ENCODE data around the gene DPYSL3. TPM values are rescaled to one million over a fixed set of nuclear protein-coding genes. Genes with fewer than 3 reads are reported as not detected.

Gene DPYSL3
- total RNA-seq, 1 experiment from 2014 or later: 17.2 TPM

DNA sequence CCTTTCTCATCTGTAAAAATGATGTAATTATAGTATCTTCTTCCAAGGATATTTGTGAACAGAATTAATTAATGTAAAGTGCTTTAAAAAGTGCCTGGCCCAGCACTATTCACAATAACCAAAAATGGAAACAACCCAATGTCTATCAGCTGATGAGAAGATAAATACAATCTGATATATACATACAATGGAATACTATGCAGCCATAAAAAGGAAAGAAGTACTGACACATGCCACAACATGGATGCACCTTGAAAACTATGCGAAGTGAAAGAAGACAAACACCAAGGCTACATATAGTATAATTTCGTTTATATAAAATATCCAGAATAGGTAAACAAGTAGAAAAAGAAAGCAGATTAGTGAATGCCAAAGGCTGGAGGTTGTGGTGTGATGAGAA is 24.1 kb downstream of the DPYSL3 start:
- H2AFZ ChIP-seq (ENCODE audit: low read depth, low read length, poor library complexity, severe bottlenecking): no peak overlapping the region
- no peaks in the 10 kb centered on the region for H3K9me3 ChIP-seq (ENCODE audit: control insufficient read depth in 1 of 2, insufficient read depth in 1 of 2, low read depth in 1 of 2, low read length in 2 of 2)
- intact Hi-C loops (cut with micrococcal nuclease): no loop called here
- ChIA-PET CTCF (interaction anchor here (1.3 kb wide), 1 partner anchor 21 kb away, joined by 3 read pairs; no protein-coding TSS in a partner anchor), RAD21 (ENCODE audit: low non-redundant PET in 1 of 2, low total read pairs in 2 of 2, uncharacterized antibody in 2 of 2, unreplicated experiment in 2 of 2) (interaction anchor here in 1 of 2 experiments (0.8 kb wide), 1 partner anchor 92 kb away, joined by 3 read pairs; no protein-coding TSS in a partner anchor), POLR2A (no interaction called here)
- H3K27me3 ChIP-seq (ENCODE audit: insufficient read depth, low read length): no peaks in the 10 kb centered on the region
- H3K36me3 ChIP-seq (ENCODE audit: control insufficient read depth in 1 of 2, insufficient read depth in 2 of 2, low read length in 2 of 2): no peaks in the 10 kb centered on the region
- ATAC-seq: no peak
- H3K9ac ChIP-seq (ENCODE audit: low read length): no peak overlapping the region
- no peak overlapping the region for H3K4me2 ChIP-seq (ENCODE audit: low read length)
- no peaks in the 10 kb centered on the region for H4K20me1 ChIP-seq (ENCODE audit: insufficient read depth)
- H3K4me1 ChIP-seq (ENCODE audit: control insufficient read depth in 1 of 2, insufficient read depth in 2 of 2, low read length in 2 of 2): no peaks in the 10 kb centered on the region
- no peaks in the 10 kb centered on the region for H3K9me2 ChIP-seq (ENCODE audit: insufficient read depth)
- no peak for DNase-seq (ENCODE audit: low read depth, low spot score)
- no peaks in the 10 kb centered on the region for H3K79me2 ChIP-seq (ENCODE audit: insufficient read depth, low read length)
- H3K27ac ChIP-seq (ENCODE audit: low read depth, low read length): no peak overlapping the region
- no TSS peak for BruUV-seq (replicated peaks)
- TF ChIP-seq ZNF274 (IDR thresholded peaks at IDR 0.05; ENCODE audit: low read depth, low read length) (no peak), CBX3 (IDR thresholded peaks at IDR 0.05; ENCODE audit: low read depth) (no peak), EZH2phosphoT487 (IDR thresholded peaks at IDR 0.05; ENCODE audit: borderline replicate concordance) (no peak), ELF1 (IDR thresholded peaks at IDR 0.05; ENCODE audit: borderline replicate concordance, low read depth) (no peak), JUND (IDR thresholded peaks at IDR 0.05) (no peak), REST (IDR thresholded peaks at IDR 0.05; ENCODE audit: low read depth) (no peak)
- TF ChIP-seq, protein P1, sequence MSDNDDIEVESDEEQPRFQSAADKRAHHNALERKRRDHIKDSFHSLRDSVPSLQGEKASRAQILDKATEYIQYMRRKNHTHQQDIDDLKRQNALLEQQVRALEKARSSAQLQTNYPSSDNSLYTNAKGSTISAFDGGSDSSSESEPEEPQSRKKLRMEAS (IDR thresholded peaks at IDR 0.05): no peak
- H3K4me3 ChIP-seq (replicated peaks in 1 of 2; ENCODE audit: low read depth in 1 of 2, low read length in 2 of 2): no peak overlapping the region
